Lower leg skin (tissue), 3 donors: ENCODE results near the gene LIN54.

Experiments used
- POLR2A ChIP-seq, 2 donors: fragments of 450-650 bp; IDR thresholded peaks; one replicate each; pipeline ENCODE4 v1.6.1; 2016 to 2017; ENCODE audit warnings: antibody characterized with exemption in 2 of 2, mild to moderate bottlenecking in 1 of 2, moderate library complexity in 1 of 2
- TF ChIP-seq, protein P1 (sequence below), 3 donors: fragments of 450-650 bp; IDR thresholded peaks; one replicate each; pipeline ENCODE4 v1.5.1; 2016; ENCODE audit warnings: antibody characterized with exemption in 3 of 3, mild to moderate bottlenecking in 3 of 3, moderate library complexity in 2 of 3

DNA sequence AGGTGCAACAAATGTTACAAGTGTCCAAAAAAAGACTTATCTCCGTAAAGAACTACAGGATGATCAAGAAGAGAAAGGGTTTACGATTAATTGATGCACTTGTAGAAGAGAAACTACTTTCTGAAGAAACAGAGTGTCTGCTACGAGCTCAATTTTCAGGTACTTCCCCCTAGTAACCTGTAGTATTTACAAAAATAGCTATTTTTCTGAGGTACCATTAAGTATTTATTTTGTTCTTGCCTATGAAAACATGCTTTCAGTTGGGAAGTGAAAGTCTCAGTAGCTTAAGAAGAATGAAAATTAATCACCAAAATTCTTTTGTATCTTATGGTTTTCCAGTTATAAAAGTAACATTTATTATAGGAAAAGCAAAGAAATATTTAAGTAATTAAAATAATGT lies 104.2 kb downstream of the LIN54 start:
- TF ChIP-seq, protein P1, sequence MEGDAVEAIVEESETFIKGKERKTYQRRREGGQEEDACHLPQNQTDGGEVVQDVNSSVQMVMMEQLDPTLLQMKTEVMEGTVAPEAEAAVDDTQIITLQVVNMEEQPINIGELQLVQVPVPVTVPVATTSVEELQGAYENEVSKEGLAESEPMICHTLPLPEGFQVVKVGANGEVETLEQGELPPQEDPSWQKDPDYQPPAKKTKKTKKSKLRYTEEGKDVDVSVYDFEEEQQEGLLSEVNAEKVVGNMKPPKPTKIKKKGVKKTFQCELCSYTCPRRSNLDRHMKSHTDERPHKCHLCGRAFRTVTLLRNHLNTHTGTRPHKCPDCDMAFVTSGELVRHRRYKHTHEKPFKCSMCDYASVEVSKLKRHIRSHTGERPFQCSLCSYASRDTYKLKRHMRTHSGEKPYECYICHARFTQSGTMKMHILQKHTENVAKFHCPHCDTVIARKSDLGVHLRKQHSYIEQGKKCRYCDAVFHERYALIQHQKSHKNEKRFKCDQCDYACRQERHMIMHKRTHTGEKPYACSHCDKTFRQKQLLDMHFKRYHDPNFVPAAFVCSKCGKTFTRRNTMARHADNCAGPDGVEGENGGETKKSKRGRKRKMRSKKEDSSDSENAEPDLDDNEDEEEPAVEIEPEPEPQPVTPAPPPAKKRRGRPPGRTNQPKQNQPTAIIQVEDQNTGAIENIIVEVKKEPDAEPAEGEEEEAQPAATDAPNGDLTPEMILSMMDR (IDR thresholded peaks at IDR 0.05): no peak
- TF ChIP-seq POLR2A (IDR thresholded peaks at IDR 0.05): no peak
